ENCODE measurements around the gene ZNF420.

DNA sequence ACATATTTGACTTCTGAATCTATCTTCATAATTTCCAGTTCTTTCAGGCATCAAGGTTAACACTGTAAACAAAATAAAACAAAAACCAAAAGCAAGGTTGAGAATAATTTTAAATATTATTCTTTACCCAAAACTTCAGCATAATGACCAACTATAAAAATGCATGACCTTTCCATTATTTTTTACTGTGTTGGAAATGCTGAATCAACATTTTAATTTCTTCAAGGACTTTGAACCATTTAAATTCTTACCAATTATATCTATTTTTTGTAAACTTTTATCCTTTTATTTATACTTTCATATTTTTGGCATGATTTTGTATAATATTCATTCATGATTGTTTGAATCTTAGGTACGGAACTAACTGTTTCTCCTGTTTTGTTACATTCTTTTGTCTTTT is 87.4 kb downstream of the ZNF420 start:
- TF ChIP-seq FOXM1 (IDR thresholded peaks at IDR 0.05; ENCODE audit: borderline replicate concordance) = no peak
- TF ChIP-seq ZNF384 (IDR thresholded peaks at IDR 0.05) = no peak
- no peak for TF ChIP-seq FOXA1 (IDR thresholded peaks at IDR 0.05)
- TF ChIP-seq SP1 (IDR thresholded peaks at IDR 0.05) = no peak
- TF ChIP-seq, protein P1, sequence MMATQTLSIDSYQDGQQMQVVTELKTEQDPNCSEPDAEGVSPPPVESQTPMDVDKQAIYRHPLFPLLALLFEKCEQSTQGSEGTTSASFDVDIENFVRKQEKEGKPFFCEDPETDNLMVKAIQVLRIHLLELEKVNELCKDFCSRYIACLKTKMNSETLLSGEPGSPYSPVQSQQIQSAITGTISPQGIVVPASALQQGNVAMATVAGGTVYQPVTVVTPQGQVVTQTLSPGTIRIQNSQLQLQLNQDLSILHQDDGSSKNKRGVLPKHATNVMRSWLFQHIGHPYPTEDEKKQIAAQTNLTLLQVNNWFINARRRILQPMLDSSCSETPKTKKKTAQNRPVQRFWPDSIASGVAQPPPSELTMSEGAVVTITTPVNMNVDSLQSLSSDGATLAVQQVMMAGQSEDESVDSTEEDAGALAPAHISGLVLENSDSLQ (IDR thresholded peaks at IDR 0.05) = no peak
- no peak for TF ChIP-seq BHLHE40 (IDR thresholded peaks at IDR 0.05; ENCODE audit: borderline replicate concordance)
- no peak for TF ChIP-seq FOXK2 (IDR thresholded peaks at IDR 0.05)
- no peak for TF ChIP-seq ELF4 (IDR thresholded peaks at IDR 0.05)
- no peak for TF ChIP-seq L3MBTL2 (conservative IDR thresholded peaks at IDR 0.05)
